NCI-H187 (cell line): ENCODE data around the gene SIN3A.

Experiments
- DNase-seq, 2 experiments: peaks; one replicate each; lab custom pipeline; 2025; lab: John Stamatoyannopoulos, UW

SIN3A gene

DNA sequence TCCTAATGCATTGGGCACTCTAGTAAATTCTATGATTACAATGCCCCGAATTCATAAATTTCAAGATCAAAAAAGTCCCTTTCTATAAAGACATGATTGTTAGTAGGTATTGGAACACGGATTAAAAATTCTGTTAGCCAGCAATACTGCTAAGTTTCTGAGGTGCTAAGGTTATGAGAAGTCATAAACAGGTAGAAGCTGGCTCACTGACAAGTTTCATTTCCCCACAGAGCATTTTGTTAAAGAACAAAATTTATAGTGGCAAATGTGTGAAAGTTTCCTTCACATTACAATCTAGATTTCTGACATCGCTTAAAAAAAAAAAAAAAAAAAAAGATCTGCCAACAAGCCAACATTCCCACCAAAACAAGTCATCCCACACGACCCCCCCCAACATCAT lies 70.7 kb downstream of the SIN3A start:
- DNase-seq = no peak

DNA sequence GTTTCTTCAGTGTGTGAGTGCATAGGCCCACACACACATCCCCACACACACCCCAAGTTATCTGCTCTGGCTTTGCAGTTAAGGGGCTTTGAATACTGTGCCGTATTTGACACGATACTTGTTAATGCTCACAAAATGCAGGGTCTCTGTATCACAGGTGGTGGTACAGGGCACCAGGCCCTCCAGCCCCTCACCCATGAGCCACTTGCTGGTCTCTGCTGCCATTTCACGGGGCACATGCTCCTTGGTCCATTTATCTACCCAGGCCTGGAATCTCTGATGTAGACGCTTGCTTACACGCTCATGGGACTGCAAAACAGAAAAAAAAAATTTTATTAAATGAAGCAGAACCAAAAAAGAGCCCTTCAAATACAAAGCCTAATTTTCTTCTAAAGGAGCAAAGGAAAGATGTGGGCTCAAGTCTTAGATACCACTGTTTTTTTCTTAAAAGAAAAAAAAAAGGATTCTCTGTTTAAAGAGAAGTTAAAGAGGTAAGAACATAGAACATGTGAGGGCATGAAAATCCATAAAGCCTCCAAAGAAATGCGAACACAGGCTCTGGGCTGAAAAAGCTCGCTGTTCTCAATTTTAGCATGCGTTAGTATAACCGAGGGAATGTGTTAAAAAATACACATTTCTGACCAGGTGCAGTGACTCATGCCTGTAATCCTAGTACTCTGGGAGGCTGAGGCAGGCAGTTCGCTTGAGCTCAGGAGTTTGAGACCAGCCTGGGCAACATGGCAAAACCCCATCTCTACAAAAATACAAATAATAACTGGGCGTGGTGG lies 79.4 kb downstream of the SIN3A start:
- no peak for DNase-seq

DNA sequence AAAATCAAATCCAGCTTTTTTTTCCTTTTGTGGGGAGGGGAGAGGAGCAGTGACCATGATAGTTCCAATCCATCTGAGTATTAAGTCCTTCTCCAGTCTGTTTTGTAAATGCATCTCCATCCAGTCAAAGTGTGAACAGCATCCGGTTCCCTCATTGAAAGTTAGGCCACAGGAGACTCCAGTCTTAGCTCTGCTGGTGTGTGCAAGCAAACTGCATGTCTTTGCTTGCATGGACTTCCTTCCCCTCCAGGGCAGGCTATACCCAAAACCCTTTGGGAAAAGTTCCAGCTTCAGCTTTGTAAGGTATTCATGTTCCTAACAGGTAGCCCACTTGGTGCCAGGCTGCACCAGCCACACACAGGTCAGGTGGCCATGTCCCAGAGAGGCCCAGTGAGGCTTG lies 80.0 kb downstream of the SIN3A start:
- no peak for DNase-seq

DNA sequence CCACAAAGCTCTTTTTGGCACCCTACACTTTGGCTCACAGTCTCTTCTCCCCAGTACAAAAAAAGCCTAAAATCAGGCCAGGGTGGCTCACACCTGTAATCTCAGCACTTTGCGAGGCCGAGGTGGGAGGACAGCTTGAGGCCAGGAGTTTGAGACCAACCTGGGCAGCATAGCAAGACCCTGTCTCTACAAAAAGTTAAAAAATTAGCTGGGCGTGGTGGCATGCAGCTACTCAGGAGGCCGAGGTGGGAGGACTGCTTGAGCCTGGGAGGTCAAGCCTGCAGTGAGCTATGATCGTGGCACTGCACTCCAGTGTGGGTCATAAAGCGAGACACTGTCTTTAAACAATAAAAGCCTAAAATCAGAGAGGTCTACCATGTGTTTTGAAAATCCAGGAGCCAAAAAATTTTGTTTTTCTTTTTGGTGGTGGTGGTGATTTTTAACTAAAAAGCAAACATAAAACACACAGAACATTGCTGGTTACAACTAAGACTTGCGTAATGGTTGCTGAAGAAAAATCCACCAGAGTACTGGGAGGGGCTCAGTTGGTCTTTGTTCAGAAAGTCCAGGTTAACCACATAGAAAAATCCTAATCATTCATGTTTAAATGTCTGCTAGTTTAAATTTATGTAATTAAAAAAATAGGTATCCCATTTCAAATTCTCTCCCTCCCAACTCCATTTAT lies 81.5 kb downstream of the SIN3A start:
- no peak for DNase-seq

DNA sequence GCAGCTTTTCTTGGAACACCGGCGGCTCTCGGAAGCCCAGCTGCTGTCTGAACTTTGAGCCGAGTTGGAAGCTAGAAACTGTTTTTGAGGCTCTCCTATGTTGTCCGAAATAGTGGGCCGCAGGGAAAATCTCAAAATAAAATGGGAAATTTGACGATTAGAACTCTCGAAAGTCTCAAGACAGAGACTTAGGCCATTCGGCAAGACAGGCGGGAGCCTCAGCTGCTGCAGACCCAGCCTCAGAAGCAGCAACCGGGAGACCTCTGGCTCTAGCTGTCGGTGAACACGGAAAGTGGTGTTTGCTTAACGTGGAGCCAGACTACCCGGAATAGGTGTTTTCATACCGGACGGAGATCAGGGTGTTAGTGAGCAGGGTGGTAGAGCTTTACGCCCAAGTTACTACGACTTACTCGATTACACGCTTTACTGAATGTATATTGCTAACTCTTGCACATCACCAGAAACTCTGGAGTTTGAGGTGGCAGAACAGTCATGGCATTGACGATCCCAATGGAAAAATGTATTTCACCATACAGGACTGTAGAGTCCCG lies 82.7 kb downstream of the SIN3A start:
- DNase-seq = no peak

DNA sequence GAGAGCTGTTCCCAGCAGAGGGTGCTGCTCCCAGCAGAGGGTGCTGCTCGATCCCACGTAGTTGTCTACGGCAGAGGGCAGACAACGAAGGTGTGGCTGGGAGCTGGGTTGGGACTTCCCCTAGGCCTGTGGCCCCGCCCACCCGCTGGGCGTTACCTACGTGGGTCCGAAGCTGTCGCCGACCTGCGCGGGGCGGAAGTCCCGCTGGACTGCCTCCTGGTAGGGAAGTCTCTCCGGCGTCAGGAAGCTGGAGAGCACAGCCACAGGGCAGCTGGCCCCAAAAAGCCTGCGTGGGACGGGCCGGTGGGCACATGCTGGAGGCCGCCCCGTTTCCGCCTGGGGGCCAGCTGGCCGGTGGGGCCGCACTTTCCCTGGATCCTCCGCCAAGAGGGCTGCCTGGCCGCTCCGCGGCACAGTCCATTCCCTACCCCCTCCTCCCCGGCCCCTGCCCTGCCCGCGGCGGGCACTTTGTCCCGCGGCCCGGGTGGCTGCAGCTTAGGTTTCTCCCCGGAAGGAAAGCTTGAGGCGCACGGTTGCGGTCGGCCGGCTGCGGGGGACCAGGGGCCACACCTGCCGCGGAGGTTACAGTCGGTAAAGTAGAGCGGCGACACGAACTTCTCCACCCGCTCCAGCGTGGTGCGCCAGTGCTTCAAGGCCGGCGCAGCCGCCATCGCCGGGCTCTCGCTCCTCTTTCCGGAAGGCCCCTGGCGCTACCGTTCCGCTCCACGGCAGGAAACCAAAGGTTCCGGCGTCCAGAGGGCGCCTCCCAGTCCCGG lies 83.4 kb downstream of the SIN3A start, which contains the start of gene MAN2C1:
Gene MAN2C1, minus strand, starts transcription at position 695 of the 776 bp plus-strand sequence. Its CDS starts 24 bp downstream, at position 671.
- peak; percentile 45 to 87 for DNase-seq

DNA sequence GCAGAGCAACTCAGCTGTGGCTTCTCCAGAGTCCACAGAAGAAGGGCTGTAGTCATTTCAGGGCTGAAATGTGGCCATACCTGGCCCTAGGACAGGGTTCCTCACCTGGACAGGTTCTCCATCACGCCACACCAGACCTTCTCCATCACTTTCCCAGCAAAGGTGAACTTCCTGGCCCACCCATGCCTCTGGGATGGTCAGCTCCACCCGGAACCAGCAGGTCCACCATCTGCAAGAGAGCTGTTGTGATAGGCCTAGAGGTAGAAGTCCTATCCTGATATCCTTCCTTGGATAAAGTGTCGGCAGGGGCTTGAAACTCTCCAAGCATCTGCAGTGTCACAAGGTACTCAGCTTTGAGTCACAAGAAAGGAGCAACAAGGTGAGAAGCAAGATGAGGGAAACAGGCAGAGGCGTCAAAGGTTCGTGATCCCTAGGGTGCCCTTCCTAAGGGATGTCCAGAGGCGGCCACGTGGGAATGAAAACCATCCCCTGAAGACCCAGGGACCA lies 84.0 kb downstream of the SIN3A start:
- DNase-seq = no peak

DNA sequence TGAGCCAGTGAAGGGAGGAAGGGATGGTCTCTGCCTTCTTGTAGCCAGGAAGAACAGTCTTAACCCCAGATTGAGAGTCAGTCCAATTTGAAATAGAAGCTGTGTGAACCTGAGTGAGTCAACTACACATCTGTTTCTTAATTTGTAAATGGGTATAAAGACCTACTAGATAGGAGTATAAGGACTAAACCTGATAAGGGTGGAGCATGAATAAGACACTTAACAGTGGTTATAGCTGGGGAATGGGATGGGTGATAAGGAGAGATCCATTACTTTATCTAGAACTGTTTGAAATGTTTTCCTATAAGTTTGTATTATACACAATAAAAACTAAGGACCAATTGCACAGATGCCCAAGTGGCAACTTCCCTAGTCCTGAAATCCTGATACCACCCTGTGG lies 84.5 kb downstream of the SIN3A start:
- DNase-seq = no peak

DNA sequence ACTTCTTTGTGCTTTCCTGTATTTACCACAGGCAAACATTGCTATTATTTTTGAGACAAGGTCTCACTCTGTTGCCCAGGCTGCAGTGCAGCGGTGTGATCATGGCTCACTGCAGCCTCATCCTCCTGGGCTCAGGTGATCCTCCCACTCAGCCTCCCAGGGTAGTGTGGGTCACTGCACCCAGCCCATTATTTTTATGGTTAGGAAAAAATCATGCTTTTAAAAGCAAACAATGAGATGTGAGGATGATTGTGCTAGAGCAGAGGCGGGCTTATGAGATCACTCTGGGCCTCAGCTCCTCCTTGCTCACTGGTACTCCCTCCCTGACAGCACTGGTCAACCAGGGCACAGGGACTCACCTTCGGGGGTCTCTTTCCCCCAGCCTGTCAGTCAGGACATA lies 85.3 kb downstream of the SIN3A start:
- DNase-seq = no peak

DNA sequence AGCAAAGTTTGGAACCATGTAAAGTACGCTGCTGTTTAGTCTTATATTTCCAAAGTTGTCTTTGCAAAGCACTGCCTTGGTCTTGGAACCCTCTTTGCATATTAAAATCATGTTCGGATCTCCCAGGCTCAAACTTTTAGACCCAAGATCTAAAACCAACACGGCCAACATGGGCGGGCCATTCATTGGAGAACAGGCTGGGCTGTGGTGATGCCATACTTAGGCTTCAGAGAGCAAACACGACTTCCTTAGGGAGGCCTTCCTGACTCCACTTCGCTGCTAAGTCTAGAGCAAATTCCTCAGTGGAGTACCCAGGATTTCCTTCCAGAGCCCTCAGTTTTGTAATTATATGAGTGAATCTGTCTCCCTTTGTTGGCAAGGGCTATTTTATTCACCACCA lies 86.6 kb downstream of the SIN3A start:
- no peak for DNase-seq

DNA sequence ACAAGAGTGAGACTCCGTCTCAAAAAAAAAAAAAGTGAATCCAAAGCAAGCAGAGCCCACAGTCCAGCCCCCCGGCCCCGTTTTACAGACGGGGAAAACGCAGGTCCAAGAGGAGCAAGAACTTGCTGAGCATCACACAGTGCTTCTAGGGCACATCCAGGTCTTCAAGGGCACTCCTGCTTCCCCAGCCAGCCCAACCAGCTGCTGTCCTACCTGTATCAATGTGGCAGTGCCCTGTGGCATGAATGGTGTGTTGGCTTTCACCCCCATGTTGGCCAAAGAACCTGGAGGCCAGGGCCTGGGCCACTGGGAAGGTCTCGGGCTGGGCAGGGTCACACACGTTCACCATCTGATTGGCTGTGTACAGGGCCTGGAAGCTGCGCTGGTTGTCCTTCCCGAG lies 87.7 kb downstream of the SIN3A start:
- DNase-seq = no peak

DNA sequence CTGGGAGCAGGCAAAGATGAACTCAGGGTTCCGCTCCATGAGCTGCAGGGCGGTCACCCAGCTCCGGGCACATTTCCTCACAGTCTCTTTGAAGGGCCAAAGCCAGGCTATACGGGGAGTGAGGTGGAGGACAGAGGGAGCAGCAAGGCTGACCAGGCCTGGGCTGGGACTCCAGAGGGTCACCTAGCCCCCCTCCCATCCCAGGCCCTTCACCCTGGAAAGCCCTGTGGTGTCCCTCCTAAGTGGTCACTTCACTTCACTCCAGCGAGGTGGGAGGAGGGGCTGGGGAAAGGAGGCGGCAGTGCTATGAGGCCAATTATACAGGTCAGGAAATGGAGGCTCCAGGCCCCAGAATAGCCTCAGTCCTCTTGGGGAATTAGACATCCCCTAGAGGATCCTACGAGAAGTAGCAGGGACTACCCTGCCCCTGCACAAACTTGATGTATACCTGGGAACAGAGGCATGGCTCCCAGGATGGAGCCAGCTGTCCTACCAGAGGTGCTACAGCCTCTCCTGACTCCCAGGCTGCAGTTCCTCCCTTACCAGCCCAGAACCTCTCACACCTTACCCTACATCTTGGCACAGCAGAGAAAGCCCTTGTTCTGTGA lies 88.7 kb downstream of the SIN3A start:
- DNase-seq = no peak

DNA sequence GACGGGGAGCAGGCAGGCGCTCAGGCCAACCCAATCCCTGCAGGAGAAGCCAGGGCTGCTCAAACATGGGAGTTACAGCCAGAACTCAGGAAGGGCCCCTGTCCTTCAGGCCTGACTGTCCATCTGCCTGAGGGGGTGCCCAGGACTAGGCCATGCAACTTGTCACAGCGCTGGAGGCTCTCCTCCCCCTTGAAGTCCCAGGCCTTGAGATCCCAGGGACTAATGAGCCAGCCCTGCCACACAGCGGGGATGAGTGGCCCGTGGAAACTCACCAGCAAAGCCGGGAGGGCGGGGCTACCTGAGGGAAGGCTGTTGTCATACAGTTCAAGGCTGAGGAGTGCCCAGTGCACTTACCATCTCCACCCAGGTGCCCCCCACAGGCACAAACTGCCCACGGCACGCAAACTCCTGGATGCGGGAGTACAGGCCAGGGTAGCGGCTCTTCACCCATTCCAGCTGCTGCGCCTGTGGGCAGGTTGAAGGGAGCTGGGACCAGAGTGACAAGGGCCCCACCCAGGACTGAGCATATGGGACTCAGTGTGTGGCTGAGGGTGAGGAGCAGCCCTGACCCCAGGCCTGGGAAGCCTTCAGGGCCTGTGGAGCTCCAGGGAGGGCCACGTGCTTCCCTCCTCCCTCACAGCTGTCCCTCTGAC lies 89.4 kb downstream of the SIN3A start:
- DNase-seq = no peak

DNA sequence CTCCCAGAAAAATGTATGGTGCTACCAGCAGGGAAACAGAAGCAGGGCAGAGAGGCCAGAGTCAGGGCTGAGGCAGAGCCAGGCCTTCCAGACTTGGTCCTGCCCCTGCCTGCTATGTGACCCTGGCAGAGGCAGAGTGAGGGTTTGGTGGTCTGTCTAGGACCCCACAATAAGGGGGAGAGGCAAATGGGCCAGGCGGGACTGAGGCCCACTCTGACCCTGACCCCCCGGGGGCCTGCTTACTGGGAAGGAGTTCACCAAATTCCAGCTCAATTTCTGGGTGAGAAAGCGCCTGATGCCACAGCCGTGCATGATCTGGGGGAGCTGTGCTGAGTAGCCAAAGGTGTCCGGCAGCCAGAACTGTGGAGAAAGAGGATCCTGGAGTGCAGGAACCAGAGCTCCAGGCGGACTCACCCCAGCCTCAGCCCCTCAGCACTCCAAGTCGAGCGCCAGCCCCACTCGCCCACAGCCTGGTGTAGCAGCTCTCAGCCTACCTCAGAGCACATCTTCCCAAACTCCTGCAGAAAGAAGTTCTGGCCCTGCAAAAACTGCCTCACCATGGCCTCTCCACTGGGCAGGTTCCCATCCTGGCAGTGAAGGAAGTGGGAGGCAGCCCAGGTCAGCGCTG lies 90.0 kb downstream of the SIN3A start:
- DNase-seq = no peak

DNA sequence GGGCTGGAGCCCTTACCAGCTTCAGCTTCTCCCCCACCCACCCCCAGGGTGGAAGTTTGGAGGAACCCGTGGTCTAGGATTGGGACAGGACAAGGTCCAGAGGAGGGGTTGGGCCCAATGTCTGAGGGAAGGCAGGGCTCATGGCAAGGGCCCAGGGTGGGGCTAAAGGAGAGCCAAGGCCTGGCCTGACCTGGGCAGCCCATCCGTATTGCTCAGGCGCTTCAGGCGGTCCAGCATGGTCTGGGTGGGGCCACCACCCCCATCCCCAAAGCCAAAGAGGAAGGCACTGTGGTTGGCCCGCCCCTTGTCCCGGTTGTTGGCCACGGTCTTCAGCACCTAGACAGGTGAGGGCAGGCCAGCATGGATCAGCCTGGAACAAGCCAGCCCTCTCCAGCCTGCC lies 90.6 kb downstream of the SIN3A start:
- no peak for DNase-seq

DNA sequence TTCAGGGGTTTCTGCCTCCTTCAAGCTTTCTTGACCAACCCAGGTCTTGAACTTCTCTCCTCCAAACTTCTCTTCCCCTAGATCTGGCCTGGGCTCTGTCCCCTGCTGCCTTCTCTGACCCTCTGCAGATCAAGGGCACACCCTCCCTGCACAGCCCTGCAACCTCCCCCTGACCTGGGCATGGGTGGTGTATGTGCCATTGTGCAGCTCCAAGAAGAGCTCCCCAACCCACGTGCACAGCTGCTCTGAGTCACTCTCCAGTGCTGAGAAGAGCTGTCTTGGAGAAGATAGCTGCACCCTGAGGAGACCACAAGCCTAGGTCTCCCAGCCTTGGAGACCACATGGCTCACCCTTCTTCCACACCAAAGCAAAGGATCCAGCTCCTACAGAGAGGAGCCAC lies 91.1 kb downstream of the SIN3A start:
- no peak for DNase-seq

DNA sequence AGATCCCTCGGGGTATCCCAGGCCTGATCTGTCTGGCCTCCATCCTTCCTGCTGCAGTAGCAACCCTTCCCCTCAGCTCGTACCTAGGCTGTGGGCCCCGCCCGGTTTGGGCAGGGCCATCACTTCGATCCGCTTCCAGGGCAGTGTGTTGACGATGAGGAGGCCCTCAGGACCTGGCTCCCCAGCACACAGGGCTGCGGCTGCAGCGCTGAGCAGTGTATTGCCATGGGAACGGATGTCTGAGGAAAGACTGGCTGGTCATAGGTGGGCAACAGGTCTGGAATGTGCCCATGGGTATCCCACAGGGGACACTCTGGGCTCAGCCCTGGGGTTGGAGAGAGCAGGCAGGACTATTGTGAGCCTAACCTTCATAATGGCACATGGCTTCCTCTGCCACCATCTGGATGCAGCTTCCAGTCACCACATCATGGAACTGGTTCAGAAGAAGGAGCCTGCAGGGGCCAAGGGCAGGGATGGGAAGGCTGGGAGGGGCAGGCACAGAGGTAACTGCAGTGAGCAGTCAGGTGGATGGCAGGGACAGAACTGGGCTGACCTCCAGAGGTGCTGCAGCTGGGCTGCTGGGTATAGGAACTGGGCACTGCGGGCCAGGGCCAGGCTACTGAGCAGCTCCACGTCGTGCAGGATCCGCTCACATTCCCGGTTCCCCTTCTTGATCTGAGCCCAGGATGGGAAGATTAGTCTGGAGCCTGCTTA lies 91.8 kb downstream of the SIN3A start:
- no peak for DNase-seq

DNA sequence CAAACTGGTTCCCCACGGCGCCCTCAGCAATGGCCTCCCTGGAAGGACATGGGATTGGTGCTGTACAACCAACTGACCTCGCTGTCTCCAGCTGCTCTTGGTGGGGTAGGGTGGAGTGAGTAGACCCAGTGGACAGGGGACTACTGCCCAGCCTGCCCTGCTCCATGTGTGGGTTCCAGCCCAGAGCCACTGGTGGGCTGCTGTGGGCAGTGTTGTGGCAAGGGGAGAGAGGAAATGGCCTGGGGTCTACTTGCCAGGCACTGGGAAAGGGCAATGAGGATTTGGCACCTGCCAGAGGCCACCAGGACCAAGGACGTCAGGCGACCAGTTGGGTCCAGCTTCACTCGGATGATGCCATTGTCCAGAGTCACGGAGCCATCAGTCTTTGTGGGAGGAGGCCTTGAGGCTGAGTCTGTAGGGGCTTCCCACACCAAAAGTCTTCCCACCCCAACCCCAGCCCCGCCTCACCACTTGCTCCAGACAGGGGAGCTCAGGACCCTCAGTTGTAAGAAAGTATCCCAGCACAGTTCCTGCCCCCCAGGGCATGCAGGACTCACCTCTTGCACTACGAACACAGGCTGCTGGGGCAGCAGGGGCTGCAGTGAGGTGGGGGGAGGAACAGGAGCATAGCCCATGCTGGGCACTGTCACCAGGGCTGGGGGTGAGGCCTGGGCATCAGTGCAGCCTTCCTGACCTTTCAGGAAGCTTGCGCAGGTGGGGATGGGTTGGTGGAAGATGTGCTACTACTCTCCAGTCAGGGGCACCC lies 92.5 kb downstream of the SIN3A start:
- no peak for DNase-seq

DNA sequence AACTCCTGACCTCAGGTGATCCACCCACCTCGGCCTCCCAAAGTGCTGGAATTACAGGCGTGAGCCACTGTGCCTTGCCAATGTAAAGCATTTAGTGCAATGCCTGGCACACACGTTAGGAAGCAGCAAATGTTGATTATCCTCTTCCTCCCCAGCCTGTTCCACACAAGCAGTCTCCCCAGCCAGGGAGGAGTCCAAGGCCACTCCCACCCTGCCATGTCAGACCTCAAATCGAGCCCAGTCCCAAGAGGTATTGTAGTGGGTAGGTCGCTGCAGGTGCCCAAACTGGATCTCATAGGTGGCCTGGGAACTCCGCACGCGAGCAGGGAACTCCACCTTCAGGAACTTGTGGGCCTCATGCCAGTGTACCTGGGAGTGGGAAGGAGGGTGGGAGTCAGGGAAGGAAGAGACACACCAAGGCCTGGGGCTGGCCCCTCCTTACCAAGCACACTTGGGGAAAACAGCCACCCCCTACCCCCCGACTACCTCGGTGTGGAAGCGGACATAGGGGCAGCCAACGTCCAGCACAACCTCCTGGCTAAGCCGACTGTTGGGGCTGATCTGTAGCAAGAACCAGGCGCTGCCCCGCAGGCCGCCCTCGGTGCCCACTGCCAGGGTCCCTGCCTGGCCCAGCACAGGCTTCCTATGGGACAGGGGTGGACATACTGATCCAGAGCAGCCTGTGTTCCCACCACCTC lies 93.4 kb downstream of the SIN3A start:
- no peak for DNase-seq
